Ishikawa (cell line): ENCODE results near the gene LCP2.

ENCODE experiments used
- CEBPB ChIP-seq: IDR thresholded peaks from 2 replicates; pipeline ENCODE4 v1.6.1; 2012
- CREB1 ChIP-seq: IDR thresholded peaks from 2 replicates; pipeline ENCODE4 v1.6.1; 2012; ENCODE audit warnings: low read depth
- EGR1 ChIP-seq: IDR thresholded peaks from 2 replicates; pipeline ENCODE4 v1.6.1; 2012
- EP300 ChIP-seq: IDR thresholded peaks from 2 replicates; pipeline ENCODE4 v1.6.1; 2012; ENCODE audit warnings: borderline replicate concordance
- FOXM1 ChIP-seq: IDR thresholded peaks from 2 replicates; pipeline ENCODE4 v1.6.1; 2012; ENCODE audit warnings: low read depth, borderline replicate concordance
- NFIC ChIP-seq: IDR thresholded peaks from 2 replicates; pipeline ENCODE4 v1.6.1; 2012
- RAD21 ChIP-seq: IDR thresholded peaks from 2 replicates; pipeline ENCODE4 v1.6.1; 2012; ENCODE audit warnings: low read depth
- TAF1 ChIP-seq: IDR thresholded peaks from 2 replicates; pipeline ENCODE4 v1.6.1; 2012; ENCODE audit warnings: low read depth, mild to moderate bottlenecking
- TCF12 ChIP-seq: IDR thresholded peaks from 2 replicates; pipeline ENCODE4 v1.6.1; 2012; ENCODE audit warnings: low read depth
- TEAD4 ChIP-seq: IDR thresholded peaks from 2 replicates; pipeline ENCODE4 v1.6.1; 2012
- YY1 ChIP-seq: IDR thresholded peaks from 2 replicates; pipeline ENCODE4 v1.6.1; 2012; ENCODE audit warnings: low read depth
- ZBTB7A ChIP-seq: IDR thresholded peaks from 2 replicates; pipeline ENCODE4 v1.6.1; 2012; ENCODE audit warnings: low read depth
- TF ChIP-seq, protein P1 (sequence below): IDR thresholded peaks from 2 replicates; pipeline ENCODE4 v1.6.1; 2012
- TF ChIP-seq, protein P2 (sequence below): IDR thresholded peaks from 2 replicates; pipeline ENCODE4 v1.6.1; 2012
- TF ChIP-seq, protein P3 (sequence below): IDR thresholded peaks from 2 replicates; pipeline ENCODE4 v1.6.1; 2012; ENCODE audit warnings: low read depth, mild to moderate bottlenecking

LCP2 gene

DNA sequence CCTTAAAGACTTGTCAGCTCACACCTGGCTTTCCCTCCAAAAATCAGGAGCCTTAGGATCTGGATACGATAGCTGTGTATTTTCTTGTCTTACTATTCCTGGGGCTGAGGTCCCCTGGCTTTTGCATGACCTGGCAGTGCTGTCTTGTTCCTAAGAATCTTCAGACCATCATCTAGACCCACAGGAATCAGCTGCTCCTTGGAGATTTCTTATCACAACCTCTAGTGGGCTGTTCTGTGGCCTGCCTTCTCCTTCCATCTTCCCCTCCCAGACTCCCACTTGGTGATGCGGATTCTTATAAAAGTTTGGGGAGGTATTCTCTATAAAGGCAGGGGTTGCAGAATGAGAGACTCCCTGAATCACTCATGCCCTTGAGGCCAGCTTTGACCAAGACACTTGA lies 21.4 kb downstream of the LCP2 start:
- TF ChIP-seq ZBTB7A (no peak), CEBPB (no peak), NFIC (no peak), FOXM1 (no peak), TEAD4 (no peak)
- TF ChIP-seq, protein P1, sequence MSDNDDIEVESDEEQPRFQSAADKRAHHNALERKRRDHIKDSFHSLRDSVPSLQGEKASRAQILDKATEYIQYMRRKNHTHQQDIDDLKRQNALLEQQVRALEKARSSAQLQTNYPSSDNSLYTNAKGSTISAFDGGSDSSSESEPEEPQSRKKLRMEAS: no peak

DNA sequence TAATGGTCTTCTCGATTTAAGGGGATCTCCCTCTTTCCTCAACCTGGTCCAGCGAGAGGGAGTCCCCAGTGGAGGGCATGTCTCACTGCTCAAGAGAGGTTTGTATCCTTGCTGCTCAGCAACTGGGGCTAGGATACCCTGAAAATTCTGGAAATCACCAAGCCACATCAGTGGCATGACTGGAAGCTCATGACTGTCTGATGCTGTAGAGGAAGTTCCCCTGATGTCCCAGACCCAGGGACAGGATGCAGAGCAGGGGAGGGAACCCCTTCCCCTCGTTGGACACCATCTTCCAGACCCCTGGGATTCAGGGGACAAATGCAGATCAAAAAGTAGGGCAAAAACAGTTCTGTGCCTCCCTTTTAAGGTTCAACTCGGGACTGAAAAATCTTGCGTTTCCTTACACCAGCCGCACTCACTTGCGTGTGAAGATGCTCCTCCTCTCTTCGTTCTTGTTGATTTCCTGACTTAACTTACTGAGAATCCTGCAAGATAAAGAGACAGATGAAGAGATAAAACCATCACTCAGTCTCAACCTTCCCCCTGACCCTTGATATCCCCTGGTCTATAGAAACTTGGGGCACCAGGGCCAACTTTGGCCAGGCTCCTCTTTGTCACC lies 22.1 kb downstream of the LCP2 start:
- TF ChIP-seq TEAD4: no peak

DNA sequence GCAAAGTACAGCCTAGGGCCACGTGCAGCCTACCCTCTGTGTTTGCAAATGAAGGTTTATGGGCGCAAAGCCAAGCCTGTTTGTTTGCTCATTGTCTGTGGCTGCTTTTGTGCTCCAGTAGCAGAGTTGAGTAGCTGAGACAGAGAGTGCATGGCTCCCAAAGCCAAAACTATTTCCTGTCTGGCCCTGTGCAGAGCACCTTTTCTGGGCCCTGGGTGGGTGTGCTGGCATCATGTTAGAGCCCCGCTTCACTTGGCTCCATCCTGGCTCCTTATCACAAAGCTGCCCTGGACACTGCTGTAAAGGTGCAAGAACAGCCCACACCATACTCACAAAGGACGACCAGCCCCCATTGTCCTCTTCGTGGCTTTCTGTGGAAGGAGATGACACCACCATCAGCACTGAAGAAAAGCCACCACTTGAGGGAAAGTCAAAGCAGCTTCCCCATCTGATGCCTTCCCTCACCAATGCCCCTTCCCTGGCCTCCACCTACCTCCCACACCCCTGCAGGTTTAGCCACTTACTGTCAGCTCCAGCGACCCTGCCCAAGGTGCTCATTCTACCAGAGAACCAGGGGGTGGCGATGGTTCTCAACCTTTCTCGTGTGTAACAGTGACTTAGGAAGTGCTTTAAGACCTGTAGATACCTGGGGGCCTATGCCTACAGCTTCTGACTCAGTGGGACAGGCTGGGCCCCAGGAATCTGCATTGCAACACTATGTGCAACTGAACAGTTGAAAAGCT lies 23.4 kb downstream of the LCP2 start:
- TF ChIP-seq, protein P2, sequence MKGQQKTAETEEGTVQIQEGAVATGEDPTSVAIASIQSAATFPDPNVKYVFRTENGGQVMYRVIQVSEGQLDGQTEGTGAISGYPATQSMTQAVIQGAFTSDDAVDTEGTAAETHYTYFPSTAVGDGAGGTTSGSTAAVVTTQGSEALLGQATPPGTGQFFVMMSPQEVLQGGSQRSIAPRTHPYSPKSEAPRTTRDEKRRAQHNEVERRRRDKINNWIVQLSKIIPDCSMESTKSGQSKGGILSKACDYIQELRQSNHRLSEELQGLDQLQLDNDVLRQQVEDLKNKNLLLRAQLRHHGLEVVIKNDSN: no peak
- peak; percentile 44 for TF ChIP-seq RAD21
- no peak for TF ChIP-seq TEAD4

DNA sequence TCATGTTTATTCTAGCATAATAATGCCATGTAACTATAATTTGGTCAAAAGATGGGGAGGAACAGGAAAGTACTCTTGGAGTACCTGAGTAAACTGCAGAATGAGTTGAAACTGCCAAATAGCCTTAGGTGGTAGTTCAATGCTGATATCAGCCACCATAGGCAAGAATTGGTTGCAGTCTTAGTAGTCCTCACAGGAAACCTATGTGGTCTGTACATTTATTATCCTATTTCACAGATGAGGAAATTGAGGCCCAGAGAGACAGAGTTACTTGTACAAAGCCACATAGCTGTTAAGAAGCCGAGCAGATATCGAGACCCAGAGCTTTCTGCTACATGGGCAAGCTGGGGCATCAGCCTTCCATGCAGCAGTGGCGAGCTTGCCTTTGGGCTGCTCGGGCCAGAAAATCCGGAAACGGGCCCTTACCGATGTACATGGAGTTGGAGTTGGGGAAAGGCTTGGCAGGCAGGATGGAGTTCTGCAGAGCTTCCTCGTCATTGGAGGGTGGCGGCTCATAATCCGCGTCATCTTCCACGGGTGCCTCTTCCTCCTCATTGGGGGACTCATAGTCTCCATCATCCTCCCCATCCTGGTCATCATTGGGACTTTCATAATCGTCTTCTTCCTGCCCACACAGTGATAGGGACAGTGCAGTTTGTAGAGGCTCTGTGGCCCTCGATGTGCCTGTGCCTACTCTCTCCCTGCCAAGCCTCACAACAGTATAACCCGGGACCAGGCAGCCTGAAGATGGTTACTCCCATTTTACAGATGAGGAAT lies 27.1 kb downstream of the LCP2 start:
- TF ChIP-seq CEBPB: no peak
- TF ChIP-seq ZBTB7A: no peak
- TF ChIP-seq TAF1: no peak
- TF ChIP-seq FOXM1: no peak
- no peak for TF ChIP-seq YY1
- no peak for TF ChIP-seq RAD21
- no peak for TF ChIP-seq EGR1
- TF ChIP-seq CREB1: no peak
- no peak for TF ChIP-seq EP300
- no peak for TF ChIP-seq TEAD4
- TF ChIP-seq NFIC: no peak
- TF ChIP-seq, protein P2: no peak
- no peak for TF ChIP-seq TCF12
- TF ChIP-seq, protein P1: no peak
- TF ChIP-seq, protein P3, sequence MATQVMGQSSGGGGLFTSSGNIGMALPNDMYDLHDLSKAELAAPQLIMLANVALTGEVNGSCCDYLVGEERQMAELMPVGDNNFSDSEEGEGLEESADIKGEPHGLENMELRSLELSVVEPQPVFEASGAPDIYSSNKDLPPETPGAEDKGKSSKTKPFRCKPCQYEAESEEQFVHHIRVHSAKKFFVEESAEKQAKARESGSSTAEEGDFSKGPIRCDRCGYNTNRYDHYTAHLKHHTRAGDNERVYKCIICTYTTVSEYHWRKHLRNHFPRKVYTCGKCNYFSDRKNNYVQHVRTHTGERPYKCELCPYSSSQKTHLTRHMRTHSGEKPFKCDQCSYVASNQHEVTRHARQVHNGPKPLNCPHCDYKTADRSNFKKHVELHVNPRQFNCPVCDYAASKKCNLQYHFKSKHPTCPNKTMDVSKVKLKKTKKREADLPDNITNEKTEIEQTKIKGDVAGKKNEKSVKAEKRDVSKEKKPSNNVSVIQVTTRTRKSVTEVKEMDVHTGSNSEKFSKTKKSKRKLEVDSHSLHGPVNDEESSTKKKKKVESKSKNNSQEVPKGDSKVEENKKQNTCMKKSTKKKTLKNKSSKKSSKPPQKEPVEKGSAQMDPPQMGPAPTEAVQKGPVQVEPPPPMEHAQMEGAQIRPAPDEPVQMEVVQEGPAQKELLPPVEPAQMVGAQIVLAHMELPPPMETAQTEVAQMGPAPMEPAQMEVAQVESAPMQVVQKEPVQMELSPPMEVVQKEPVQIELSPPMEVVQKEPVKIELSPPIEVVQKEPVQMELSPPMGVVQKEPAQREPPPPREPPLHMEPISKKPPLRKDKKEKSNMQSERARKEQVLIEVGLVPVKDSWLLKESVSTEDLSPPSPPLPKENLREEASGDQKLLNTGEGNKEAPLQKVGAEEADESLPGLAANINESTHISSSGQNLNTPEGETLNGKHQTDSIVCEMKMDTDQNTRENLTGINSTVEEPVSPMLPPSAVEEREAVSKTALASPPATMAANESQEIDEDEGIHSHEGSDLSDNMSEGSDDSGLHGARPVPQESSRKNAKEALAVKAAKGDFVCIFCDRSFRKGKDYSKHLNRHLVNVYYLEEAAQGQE: no peak

DNA sequence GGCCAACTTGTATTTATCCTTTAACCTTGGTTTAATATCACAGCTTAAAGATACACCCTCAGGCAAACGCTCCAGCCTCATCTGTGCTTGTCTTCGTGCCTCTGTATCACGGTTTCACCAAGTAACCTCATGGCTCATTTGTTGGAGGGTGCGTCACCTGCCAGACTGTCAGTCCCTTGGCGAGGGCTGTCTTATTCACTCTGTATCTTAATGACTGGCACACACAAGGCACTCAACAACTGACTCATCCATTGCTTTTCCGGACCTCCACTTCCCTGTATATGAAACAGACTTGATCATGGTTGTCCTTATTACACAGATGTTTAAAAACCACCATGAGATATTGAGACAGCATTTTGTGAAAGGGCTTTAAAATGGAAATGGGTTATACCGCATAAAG lies 28.0 kb downstream of the LCP2 start:
- TF ChIP-seq ZBTB7A: no peak

DNA sequence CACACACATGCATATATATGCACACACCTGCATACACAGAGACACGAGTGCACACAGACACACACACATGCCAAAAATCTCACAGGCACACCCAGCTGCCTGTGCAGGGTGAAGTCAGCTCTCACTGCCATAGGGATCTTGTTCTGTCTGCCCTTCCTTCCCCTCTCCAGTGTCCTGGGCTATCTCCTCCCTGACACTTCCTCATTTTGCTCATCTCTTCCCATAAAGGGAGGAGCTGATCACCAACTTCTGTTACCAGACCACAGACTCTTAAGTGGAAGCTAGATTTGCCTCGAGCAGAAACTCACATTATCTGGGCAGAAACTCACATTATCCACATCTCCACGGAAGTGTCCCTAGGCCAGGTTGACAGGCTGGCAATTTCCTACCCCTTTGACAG lies 28.7 kb downstream of the LCP2 start:
- TF ChIP-seq, protein P1: no peak
- TF ChIP-seq TCF12 (no peak), EP300 (no peak), YY1 (no peak), RAD21 (no peak), CREB1 (no peak)

DNA sequence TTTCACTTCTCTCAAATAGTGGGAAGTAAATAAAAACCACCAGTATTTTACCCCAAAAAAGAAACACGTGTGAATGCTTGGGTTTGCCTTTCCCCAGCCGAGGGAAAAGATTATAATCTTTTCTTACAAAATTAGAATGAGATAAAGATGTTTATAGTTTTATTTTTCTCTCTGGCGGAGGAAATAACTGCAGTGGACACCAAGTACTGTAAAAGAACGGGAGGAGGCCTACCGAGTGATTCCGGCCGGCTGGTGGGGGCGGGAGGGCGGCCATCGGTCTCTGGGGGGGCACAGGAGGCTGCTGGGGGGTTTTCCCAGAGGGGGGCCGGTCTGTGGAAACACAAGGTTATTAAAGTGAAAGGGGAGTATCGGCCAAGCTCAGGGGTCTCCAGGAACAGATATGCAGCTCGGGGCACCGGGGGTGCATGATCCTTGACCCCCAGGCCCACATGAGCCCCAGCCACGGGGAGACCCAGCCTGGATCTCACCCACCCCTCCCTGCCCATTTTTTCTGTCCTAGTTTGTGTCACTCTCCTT lies 29.4 kb downstream of the LCP2 start:
- no peak for TF ChIP-seq NFIC
- no peak for TF ChIP-seq FOXM1
- TF ChIP-seq ZBTB7A: no peak
- TF ChIP-seq EP300: no peak
- TF ChIP-seq TEAD4: no peak
- TF ChIP-seq, protein P3: no peak
- TF ChIP-seq TAF1: no peak
